ENCODE measurements around the gene ZBED3.

ZBED3 gene

DNA sequence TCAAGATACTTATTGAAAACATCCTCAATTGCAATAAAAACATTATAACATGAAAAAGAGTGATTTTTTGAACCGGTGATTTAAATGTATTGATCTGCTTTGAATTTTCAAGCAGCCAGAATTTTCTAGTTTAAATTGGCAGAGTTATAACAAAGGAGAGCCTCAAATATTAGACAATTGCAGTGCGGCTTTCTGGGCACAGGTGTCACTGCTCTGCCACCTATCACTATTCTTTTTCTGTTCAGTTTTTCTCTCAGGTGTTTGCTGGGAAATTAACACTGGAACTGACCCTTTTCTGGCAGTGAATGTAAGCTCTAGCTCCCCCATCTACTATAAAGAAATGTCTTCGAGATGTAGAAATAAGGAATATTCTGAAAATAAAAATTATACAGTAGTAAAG lies 23.0 kb downstream of the ZBED3 start:
- no peak overlapping the region for H3K4me3 ChIP-seq (ENCODE audit: low read depth, low read length)
- DNase-seq (ENCODE audit: low read depth): no peak
- TF ChIP-seq MYC (IDR thresholded peaks at IDR 0.05; ENCODE audit: low read depth, low read length): no peak
- TF ChIP-seq, protein P1, sequence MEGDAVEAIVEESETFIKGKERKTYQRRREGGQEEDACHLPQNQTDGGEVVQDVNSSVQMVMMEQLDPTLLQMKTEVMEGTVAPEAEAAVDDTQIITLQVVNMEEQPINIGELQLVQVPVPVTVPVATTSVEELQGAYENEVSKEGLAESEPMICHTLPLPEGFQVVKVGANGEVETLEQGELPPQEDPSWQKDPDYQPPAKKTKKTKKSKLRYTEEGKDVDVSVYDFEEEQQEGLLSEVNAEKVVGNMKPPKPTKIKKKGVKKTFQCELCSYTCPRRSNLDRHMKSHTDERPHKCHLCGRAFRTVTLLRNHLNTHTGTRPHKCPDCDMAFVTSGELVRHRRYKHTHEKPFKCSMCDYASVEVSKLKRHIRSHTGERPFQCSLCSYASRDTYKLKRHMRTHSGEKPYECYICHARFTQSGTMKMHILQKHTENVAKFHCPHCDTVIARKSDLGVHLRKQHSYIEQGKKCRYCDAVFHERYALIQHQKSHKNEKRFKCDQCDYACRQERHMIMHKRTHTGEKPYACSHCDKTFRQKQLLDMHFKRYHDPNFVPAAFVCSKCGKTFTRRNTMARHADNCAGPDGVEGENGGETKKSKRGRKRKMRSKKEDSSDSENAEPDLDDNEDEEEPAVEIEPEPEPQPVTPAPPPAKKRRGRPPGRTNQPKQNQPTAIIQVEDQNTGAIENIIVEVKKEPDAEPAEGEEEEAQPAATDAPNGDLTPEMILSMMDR (IDR thresholded peaks at IDR 0.05; ENCODE audit: low read depth, low read length): no peak

DNA sequence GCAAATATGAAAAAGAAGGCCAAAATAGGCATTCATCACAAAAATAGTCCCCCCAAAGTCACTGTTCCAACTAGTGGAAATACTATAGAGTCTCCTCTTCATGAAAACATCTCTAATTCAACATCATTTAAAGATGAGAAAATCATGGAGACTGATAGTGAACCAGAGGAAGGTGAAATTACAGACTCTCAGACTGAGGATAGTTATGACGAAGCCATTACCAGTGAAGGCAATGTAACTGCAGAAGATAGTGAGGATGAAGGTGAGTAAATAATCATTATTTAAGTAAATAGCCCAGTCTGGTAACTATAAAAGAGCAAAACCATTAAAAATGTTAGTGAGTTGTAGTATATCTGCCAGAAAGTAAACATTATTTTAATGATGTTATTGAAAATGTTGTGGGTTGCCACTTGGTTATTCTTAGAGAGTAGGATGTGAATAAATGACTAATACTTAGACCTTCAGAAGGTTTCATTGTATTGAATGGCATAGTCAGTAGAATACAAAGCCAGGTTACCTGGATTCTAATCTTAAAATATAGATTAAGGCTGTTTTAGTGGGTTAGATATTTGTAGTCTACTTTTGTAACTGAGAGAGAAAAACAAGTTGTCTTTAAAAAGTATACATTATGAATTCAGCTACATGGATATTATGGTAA lies 40.5 kb downstream of the ZBED3 start:
- H3K4me3 ChIP-seq (ENCODE audit: low read depth, low read length): no peak overlapping the region
- TF ChIP-seq, protein P2, sequence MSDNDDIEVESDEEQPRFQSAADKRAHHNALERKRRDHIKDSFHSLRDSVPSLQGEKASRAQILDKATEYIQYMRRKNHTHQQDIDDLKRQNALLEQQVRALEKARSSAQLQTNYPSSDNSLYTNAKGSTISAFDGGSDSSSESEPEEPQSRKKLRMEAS (IDR thresholded peaks at IDR 0.05; ENCODE audit: low read depth, low read length): no peak
- TF ChIP-seq MYC (IDR thresholded peaks at IDR 0.05; ENCODE audit: low read depth, low read length): no peak
- no peak for TF ChIP-seq POLR2A (IDR thresholded peaks at IDR 0.05; ENCODE audit: extremely low read depth, insufficient read length)
- TF ChIP-seq, protein P1 (IDR thresholded peaks at IDR 0.05; ENCODE audit: low read depth, low read length): no peak
- no peak for DNase-seq (ENCODE audit: low read depth)

DNA sequence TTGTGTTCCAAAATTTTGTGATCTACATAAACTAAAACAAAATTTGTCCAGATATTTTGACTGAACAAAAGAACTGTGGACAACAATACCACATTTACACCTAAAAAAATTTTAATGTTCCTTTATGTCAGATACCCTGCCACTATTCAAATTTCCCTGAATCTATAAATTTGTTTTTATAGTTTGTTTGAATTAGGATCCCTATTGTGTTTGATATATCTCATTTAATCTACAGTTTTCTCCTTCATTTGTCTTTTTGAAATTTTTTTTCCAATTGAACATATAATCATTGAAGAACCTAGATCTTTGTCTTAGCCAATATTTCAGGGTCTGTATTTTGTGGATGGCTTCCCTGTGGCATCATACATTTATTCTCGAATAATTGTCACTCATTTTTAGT lies 51.1 kb downstream of the ZBED3 start:
- TF ChIP-seq MYC (IDR thresholded peaks at IDR 0.05; ENCODE audit: low read depth, low read length) (no peak), POLR2A (IDR thresholded peaks at IDR 0.05; ENCODE audit: extremely low read depth, insufficient read length) (no peak)
- TF ChIP-seq, protein P1 (IDR thresholded peaks at IDR 0.05; ENCODE audit: low read depth, low read length): no peak
- TF ChIP-seq, protein P2 (IDR thresholded peaks at IDR 0.05; ENCODE audit: low read depth, low read length): no peak
- no peak overlapping the region for H3K4me3 ChIP-seq (ENCODE audit: low read depth, low read length)
- no peak for DNase-seq (ENCODE audit: low read depth)

DNA sequence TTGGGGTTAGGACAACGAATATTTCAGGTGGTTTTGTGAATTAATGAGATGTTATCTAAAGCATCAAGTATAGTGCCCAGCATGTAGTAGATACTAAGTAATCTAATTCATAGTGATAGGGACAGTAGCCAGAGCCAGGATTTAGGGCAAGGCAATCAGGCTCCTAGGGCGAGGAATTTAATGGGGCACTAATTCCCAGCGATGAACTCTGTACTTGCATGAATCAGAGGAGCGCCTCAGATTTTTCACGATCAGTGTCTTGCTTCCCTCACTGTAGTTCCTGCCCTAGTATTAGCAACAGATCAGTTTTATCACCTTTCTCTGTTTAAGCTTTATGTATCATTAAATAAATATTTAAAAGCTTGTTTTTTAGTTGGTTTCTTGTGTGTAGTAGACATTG lies 53.7 kb downstream of the ZBED3 start:
- no peak for TF ChIP-seq POLR2A (IDR thresholded peaks at IDR 0.05; ENCODE audit: extremely low read depth, insufficient read length)
- TF ChIP-seq, protein P1 (IDR thresholded peaks at IDR 0.05; ENCODE audit: low read depth, low read length): no peak
- DNase-seq (ENCODE audit: low read depth): no peak

DNA sequence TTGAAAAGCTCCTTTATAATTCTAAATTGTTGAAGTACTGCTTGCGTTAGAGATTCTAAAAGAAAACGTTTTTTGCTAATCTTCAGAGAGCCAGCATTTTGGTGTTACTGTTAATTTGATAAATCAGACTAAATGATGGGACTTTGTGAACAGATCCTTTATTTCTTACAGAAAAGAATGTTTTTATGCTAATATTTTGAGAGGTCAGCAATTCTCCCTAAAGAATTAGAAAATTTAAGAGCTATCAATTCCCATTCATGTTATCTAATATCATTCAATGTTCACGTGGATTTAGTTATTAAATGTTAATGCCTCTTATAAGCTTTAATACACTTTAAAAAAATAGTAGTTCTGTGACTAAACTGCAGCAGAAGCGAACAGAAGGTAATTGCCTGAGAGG lies 54.5 kb downstream of the ZBED3 start:
- TF ChIP-seq MYC (IDR thresholded peaks at IDR 0.05; ENCODE audit: low read depth, low read length): no peak
- TF ChIP-seq, protein P1 (IDR thresholded peaks at IDR 0.05; ENCODE audit: low read depth, low read length): no peak
- TF ChIP-seq, protein P2 (IDR thresholded peaks at IDR 0.05; ENCODE audit: low read depth, low read length): no peak
- no peak for TF ChIP-seq POLR2A (IDR thresholded peaks at IDR 0.05; ENCODE audit: extremely low read depth, insufficient read length)
- H3K4me3 ChIP-seq (ENCODE audit: low read depth, low read length): no peak overlapping the region
- no peak for DNase-seq (ENCODE audit: low read depth)

More for the DNA sequence above, 53.7 kb downstream of the ZBED3 start:
- no peak overlapping the region for H3K4me3 ChIP-seq (ENCODE audit: low read depth, low read length)

DNA sequence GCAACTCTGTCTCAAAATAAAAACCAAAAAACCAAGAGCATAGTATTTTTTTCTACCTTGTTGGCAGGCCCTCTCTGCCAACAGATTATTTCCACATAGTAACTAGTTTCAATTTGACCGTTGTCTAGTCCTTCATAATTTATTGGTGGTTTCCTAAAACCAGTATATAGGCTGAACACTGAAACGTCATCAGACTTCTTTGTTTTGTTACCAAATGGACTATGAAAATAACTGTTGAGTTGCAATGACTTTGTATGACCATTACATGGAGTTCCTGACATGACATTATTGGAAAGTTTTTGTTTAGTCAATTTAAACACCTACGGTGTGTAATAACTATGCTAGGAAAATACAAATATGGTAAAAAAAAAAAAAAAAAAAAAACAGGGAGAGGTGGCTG lies 55.2 kb downstream of the ZBED3 start:
- no peak for TF ChIP-seq MYC (IDR thresholded peaks at IDR 0.05; ENCODE audit: low read depth, low read length)
- TF ChIP-seq, protein P1 (IDR thresholded peaks at IDR 0.05; ENCODE audit: low read depth, low read length): no peak
- TF ChIP-seq POLR2A (IDR thresholded peaks at IDR 0.05; ENCODE audit: extremely low read depth, insufficient read length): no peak
- TF ChIP-seq, protein P2 (IDR thresholded peaks at IDR 0.05; ENCODE audit: low read depth, low read length): no peak
- no peak for DNase-seq (ENCODE audit: low read depth)
- no peak overlapping the region for H3K4me3 ChIP-seq (ENCODE audit: low read depth, low read length)

Data from NB4 (cell line).